ENCODE results near the gene TRIP4. TPM values are rescaled to one million over a fixed set of nuclear protein-coding genes. Genes with fewer than 3 reads are reported as not detected.

TRIP4 gene
- total RNA-seq, 1 experiment from 2014 or later: 21.7 TPM

DNA sequence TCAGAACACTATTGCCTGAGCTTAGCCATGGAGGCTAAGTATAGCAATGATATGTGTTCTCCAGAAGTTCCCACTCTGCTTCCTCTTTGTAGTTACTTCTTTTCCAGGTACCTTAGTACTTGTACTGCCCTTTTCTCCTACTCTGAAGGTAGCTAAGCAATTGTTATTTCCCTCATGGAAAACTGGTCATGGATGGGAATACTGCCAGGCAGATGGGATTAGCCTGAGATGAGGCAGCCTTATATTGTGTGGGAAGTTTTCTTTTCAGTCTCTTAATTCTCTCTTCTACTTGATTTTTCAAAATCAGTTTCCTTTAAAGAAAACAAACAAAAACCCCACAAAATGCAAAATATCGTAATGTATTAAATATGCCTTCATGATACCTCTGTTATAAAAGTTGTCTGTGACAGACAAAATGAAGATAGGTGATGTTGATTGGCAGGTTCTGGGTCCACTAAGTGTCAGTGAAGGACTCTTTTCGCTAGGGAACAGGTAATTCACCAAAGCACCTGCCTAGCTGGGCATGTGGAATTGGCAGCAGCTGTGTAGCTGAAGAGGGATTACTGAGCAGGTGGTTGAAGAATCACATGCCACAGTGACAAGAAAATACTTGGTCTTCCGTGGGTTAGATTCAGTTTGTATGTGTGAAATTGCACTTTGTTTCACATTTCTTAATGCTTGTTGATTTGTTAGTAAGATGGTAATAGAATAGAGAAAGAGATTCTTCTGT lies 76.8 kb downstream of the TRIP4 start:
- no peak overlapping the region for H4K8ac ChIP-seq (replicated peaks; ENCODE audit: insufficient read length, low read depth, low read length)
- Mint-ChIP-seq H3K27ac (peak overlapping the region in 1 of 3 experiments; percentile 61; a peak in 2 of 7 replicates), H3K4me3 (no peak overlapping the region), H3K27me3 (ENCODE audit: low read depth) (no peaks in the 10 kb centered on the region), H3K36me3 (ENCODE audit: insufficient read depth in 1 of 3, low read depth in 3 of 3) (peaks cover 2 to 14% (median 5%) of the 10 kb centered on the region in 3 experiments; a peak in 6 of 7 replicates), H3K4me1 (peaks cover 52 to 64% of the 10 kb centered on the region in 2 experiments), H3K9me3 (no peaks in the 10 kb centered on the region)
- peaks cover 9% of the 10 kb centered on the region for H3K79me1 ChIP-seq (ENCODE audit: insufficient read depth, low read depth, low read length, poor library complexity, severe bottlenecking)
- no CpG with 5 or more reads among the region's 3 CpGs for WGBS (ENCODE audit: extremely low coverage, insufficient read length, low lambda C conversion rate)
- H3K23ac ChIP-seq (ENCODE audit: insufficient read length, low read depth, low read length): no peak overlapping the region
- H3K79me2 ChIP-seq (ENCODE audit: insufficient read depth, low read length): peaks cover 29% of the 10 kb centered on the region; the same call in 1 of the 2 replicates
- no peak overlapping the region for H4K91ac ChIP-seq (ENCODE audit: insufficient read length, low read depth, low read length)
- H3K14ac ChIP-seq (ENCODE audit: insufficient read depth, low read length): no peak overlapping the region
- H4K20me1 ChIP-seq (ENCODE audit: control insufficient read depth, insufficient read depth, insufficient read length): no peaks in the 10 kb centered on the region
- peaks cover 7% of the 10 kb centered on the region for H3K4me1 ChIP-seq (ENCODE audit: insufficient read depth, low read length)
- H2BK20ac ChIP-seq (ENCODE audit: low read depth, low read length, poor library complexity, severe bottlenecking): no peak overlapping the region
- H2BK12ac ChIP-seq (ENCODE audit: insufficient read length, low read depth, low read length): no peak overlapping the region
- TF ChIP-seq, protein P1, sequence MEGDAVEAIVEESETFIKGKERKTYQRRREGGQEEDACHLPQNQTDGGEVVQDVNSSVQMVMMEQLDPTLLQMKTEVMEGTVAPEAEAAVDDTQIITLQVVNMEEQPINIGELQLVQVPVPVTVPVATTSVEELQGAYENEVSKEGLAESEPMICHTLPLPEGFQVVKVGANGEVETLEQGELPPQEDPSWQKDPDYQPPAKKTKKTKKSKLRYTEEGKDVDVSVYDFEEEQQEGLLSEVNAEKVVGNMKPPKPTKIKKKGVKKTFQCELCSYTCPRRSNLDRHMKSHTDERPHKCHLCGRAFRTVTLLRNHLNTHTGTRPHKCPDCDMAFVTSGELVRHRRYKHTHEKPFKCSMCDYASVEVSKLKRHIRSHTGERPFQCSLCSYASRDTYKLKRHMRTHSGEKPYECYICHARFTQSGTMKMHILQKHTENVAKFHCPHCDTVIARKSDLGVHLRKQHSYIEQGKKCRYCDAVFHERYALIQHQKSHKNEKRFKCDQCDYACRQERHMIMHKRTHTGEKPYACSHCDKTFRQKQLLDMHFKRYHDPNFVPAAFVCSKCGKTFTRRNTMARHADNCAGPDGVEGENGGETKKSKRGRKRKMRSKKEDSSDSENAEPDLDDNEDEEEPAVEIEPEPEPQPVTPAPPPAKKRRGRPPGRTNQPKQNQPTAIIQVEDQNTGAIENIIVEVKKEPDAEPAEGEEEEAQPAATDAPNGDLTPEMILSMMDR (conservative IDR thresholded peaks at IDR 0.05): no peak
- no peak overlapping the region for H2BK15ac ChIP-seq (ENCODE audit: low read depth, low read length)
- H3K4me2 ChIP-seq (ENCODE audit: insufficient read depth, insufficient read length, low read length): no peak overlapping the region
- no peak overlapping the region for H3K27ac ChIP-seq (ENCODE audit: insufficient read length, low read depth, low read length)
- no peaks in the 10 kb centered on the region for H3K27me3 ChIP-seq (ENCODE audit: insufficient read depth, low read length)
- DNase-seq: no peak
- no peak overlapping the region for H3K9ac ChIP-seq (ENCODE audit: extremely low read depth, insufficient read length, low read length)
- H4K5ac ChIP-seq (ENCODE audit: insufficient read length, low read depth, low read length): no peak overlapping the region
- H2BK5ac ChIP-seq (ENCODE audit: insufficient read length, low read length): no peak overlapping the region
- no peak overlapping the region for H3K4ac ChIP-seq (ENCODE audit: low read depth, low read length)
- H2BK120ac ChIP-seq (ENCODE audit: low read depth, low read length, poor library complexity, severe bottlenecking): no peak overlapping the region
- H2AFZ ChIP-seq (ENCODE audit: low read length): no peak overlapping the region
- H3K18ac ChIP-seq (ENCODE audit: insufficient read length, low read depth, low read length): no peak overlapping the region
- H2AK5ac ChIP-seq (ENCODE audit: insufficient read length, low read length): no peak overlapping the region
- no peak overlapping the region for H3K56ac ChIP-seq (ENCODE audit: insufficient read length, low read depth, low read length)
- H3K9me3 ChIP-seq (ENCODE audit: control insufficient read depth, low read depth, low read length): no peaks in the 10 kb centered on the region
- no peak overlapping the region for H3T11ph ChIP-seq (ENCODE audit: low read length)
- H3K23me2 ChIP-seq (ENCODE audit: insufficient read length, low read depth, low read length, poor library complexity, severe bottlenecking): peaks cover 7% of the 10 kb centered on the region
